ENCODE results near the gene ELOVL6.

- no peak for TF ChIP-seq CTCF (IDR thresholded peaks at IDR 0.05)
- no peak for TF ChIP-seq POLR2A (IDR thresholded peaks at IDR 0.05)
Measured at GRCh38 chr4:110208419-110208818, 10.0 kb upstream of the ELOVL6 start.
